Measurements from ENCODE around the gene NT5M. TPM values are rescaled to one million over a fixed set of nuclear protein-coding genes. Genes with fewer than 3 reads are reported as not detected.

The NT5M gene
- total RNA-seq, 1 experiment from 2014 or later: 10.2 TPM

GRCh38 chr17:17380145-17380925, 77.2 kb downstream of the NT5M start:
- ChIA-PET CTCF (no interaction called here), POLR2A (no interaction called here), RAD21 (ENCODE audit: low non-redundant PET in 1 of 2, low total read pairs in 2 of 2, uncharacterized antibody in 2 of 2, unreplicated experiment in 2 of 2) (no interaction called here)
- intact Hi-C loops (cut with micrococcal nuclease): no loop called here
- no peaks in the 10 kb centered on the region for H3K4me1 ChIP-seq (ENCODE audit: control insufficient read depth in 1 of 2, insufficient read depth in 2 of 2, low read length in 2 of 2)
- H3K9me2 ChIP-seq (ENCODE audit: insufficient read depth): no peaks in the 10 kb centered on the region
- no peaks in the 10 kb centered on the region for H3K9me3 ChIP-seq (ENCODE audit: control insufficient read depth in 1 of 2, insufficient read depth in 1 of 2, low read depth in 1 of 2, low read length in 2 of 2)
- H3K36me3 ChIP-seq (ENCODE audit: control insufficient read depth in 1 of 2, insufficient read depth in 2 of 2, low read length in 2 of 2): no peaks in the 10 kb centered on the region
- DNase-seq (ENCODE audit: low read depth, low spot score): no peak
- no peak overlapping the region for H3K4me3 ChIP-seq (replicated peaks in 1 of 2; ENCODE audit: low read depth in 1 of 2, low read length in 2 of 2)
- no peaks in the 10 kb centered on the region for H3K79me2 ChIP-seq (ENCODE audit: insufficient read depth, low read length)
- BruUV-seq (replicated peaks): no TSS peak
- no peak overlapping the region for H3K4me2 ChIP-seq (ENCODE audit: low read length)
- TF ChIP-seq RAD21 (IDR thresholded peaks at IDR 0.05; ENCODE audit: low read depth) (no peak), ZFX (IDR thresholded peaks at IDR 0.05) (no peak), YY1 (IDR thresholded peaks at IDR 0.05; ENCODE audit: extremely low read depth, insufficient replicate concordance, low read depth, low read length) (no peak), SRF (IDR thresholded peaks at IDR 0.05; ENCODE audit: low read depth) (no peak), ZNF274 (IDR thresholded peaks at IDR 0.05; ENCODE audit: low read depth, low read length) (no peak), TCF7L2 (IDR thresholded peaks at IDR 0.05; ENCODE audit: borderline replicate concordance, extremely low read depth, insufficient read depth, insufficient read length) (no peak), EZH2 (IDR thresholded peaks at IDR 0.05) (no peak)
- TF ChIP-seq, protein P1, sequence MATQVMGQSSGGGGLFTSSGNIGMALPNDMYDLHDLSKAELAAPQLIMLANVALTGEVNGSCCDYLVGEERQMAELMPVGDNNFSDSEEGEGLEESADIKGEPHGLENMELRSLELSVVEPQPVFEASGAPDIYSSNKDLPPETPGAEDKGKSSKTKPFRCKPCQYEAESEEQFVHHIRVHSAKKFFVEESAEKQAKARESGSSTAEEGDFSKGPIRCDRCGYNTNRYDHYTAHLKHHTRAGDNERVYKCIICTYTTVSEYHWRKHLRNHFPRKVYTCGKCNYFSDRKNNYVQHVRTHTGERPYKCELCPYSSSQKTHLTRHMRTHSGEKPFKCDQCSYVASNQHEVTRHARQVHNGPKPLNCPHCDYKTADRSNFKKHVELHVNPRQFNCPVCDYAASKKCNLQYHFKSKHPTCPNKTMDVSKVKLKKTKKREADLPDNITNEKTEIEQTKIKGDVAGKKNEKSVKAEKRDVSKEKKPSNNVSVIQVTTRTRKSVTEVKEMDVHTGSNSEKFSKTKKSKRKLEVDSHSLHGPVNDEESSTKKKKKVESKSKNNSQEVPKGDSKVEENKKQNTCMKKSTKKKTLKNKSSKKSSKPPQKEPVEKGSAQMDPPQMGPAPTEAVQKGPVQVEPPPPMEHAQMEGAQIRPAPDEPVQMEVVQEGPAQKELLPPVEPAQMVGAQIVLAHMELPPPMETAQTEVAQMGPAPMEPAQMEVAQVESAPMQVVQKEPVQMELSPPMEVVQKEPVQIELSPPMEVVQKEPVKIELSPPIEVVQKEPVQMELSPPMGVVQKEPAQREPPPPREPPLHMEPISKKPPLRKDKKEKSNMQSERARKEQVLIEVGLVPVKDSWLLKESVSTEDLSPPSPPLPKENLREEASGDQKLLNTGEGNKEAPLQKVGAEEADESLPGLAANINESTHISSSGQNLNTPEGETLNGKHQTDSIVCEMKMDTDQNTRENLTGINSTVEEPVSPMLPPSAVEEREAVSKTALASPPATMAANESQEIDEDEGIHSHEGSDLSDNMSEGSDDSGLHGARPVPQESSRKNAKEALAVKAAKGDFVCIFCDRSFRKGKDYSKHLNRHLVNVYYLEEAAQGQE (IDR thresholded peaks at IDR 0.05; ENCODE audit: low read depth): no peak
- H3K9ac ChIP-seq (ENCODE audit: low read length): no peak overlapping the region
- peaks cover 30% of the 10 kb centered on the region; the same call in 1 of the 2 replicates for H3K27me3 ChIP-seq (ENCODE audit: insufficient read depth, low read length)
- no peak overlapping the region for H2AFZ ChIP-seq (ENCODE audit: low read depth, low read length, poor library complexity, severe bottlenecking)
- H3K27ac ChIP-seq (ENCODE audit: low read depth, low read length): no peak overlapping the region
- ATAC-seq: no peak
- no peaks in the 10 kb centered on the region for H4K20me1 ChIP-seq (ENCODE audit: insufficient read depth)
